COR-L47 (cell line): Measurements from ENCODE around the gene GPR35.

Experiments used
- DNase-seq: peaks from one replicate; lab custom pipeline; 2025; lab: John Stamatoyannopoulos, UW

GPR35 gene

GRCh38 chr2:240638512-240639160 is 13.4 kb downstream of the GPR35 start:
- no peak for DNase-seq

GRCh38 chr2:240639566-240639965 is 14.3 kb downstream of the GPR35 start:
- no peak for DNase-seq

- DNase-seq: no peak
Observed at GRCh38 chr2:240640939-240641338, 15.7 kb downstream of the GPR35 start.

- DNase-seq: no peak
Observed at GRCh38 chr2:240642061-240642805, 17.0 kb downstream of the GPR35 start.

- DNase-seq: no peak
Observed at GRCh38 chr2:240642806-240643092, 17.5 kb downstream of the GPR35 start.

- no peak for DNase-seq
Observed at GRCh38 chr2:240643093-240643810, 18.0 kb downstream of the GPR35 start.

GRCh38 chr2:240643811-240644150 is 18.5 kb downstream of the GPR35 start:
- DNase-seq: no peak

GRCh38 chr2:240644171-240644651 is 18.9 kb downstream of the GPR35 start:
- no peak for DNase-seq

- DNase-seq: no peak
Observed at GRCh38 chr2:240644859-240645301, 19.6 kb downstream of the GPR35 start.

GRCh38 chr2:240645346-240645745 is 20.1 kb downstream of the GPR35 start:
- DNase-seq: no peak

GRCh38 chr2:240645801-240646175 is 20.5 kb downstream of the GPR35 start:
- no peak for DNase-seq

- DNase-seq: no peak
Observed at GRCh38 chr2:240646176-240646899, 21.1 kb downstream of the GPR35 start.

- DNase-seq: no peak
Observed at GRCh38 chr2:240646900-240647502, 21.7 kb downstream of the GPR35 start.

- DNase-seq: no peak
Observed at GRCh38 chr2:240647503-240648154, 22.3 kb downstream of the GPR35 start.

GRCh38 chr2:240648155-240648649 is 22.9 kb downstream of the GPR35 start:
- no peak for DNase-seq

GRCh38 chr2:240648650-240649275 is 23.5 kb downstream of the GPR35 start:
- DNase-seq: no peak

GRCh38 chr2:240649331-240649730 is 24.1 kb downstream of the GPR35 start:
- no peak for DNase-seq

- DNase-seq: no peak
Observed at GRCh38 chr2:240650254-240650965, 25.1 kb downstream of the GPR35 start.

GRCh38 chr2:240651185-240651584 is 25.9 kb downstream of the GPR35 start:
- no peak for DNase-seq
